ENCODE measurements around the gene SSBP2.

The SSBP2 gene

GRCh38 chr5:81751009-81751835 lies at the start of gene SSBP2:
TSS of gene SSBP2 (minus strand) at chr5:81751097. CDS start at chr5:81751042, 55 bp downstream.
- peak; percentile 100 for DNase-seq

GRCh38 chr5:81795666-81796065 lies 44.8 kb upstream of the SSBP2 start:
- DNase-seq = no peak

GRCh38 chr5:81794226-81794625 lies 43.3 kb upstream of the SSBP2 start:
- no peak for DNase-seq

- DNase-seq = no peak
Observed at GRCh38 chr5:81790336-81790735, 39.4 kb upstream of the SSBP2 start.

GRCh38 chr5:81789033-81789432 lies 38.1 kb upstream of the SSBP2 start:
- DNase-seq = no peak

GRCh38 chr5:81788329-81788728 lies 37.4 kb upstream of the SSBP2 start:
- DNase-seq = no peak

- no peak for DNase-seq
Observed at GRCh38 chr5:81787474-81788242, 36.8 kb upstream of the SSBP2 start.

- DNase-seq = no peak
Observed at GRCh38 chr5:81786991-81787390, 36.1 kb upstream of the SSBP2 start.

GRCh38 chr5:81786496-81786895 lies 35.6 kb upstream of the SSBP2 start:
- no peak for DNase-seq

GRCh38 chr5:81785322-81785721 lies 34.4 kb upstream of the SSBP2 start:
- DNase-seq = no peak

GRCh38 chr5:81783401-81783800 lies 32.5 kb upstream of the SSBP2 start:
- no peak for DNase-seq

GRCh38 chr5:81782811-81783210 lies 31.9 kb upstream of the SSBP2 start:
- no peak for DNase-seq

GRCh38 chr5:81779916-81780266 lies 29.0 kb upstream of the SSBP2 start:
- no peak for DNase-seq

GRCh38 chr5:81779125-81779915 lies 28.4 kb upstream of the SSBP2 start:
- DNase-seq = peak; percentile 76

GRCh38 chr5:81778642-81779041 lies 27.7 kb upstream of the SSBP2 start:
- no peak for DNase-seq

- DNase-seq = no peak
Observed at GRCh38 chr5:81776258-81776657, 25.4 kb upstream of the SSBP2 start.

GRCh38 chr5:81774374-81774773 lies 23.5 kb upstream of the SSBP2 start:
- DNase-seq = no peak

- DNase-seq = no peak
Observed at GRCh38 chr5:81773574-81773973, 22.7 kb upstream of the SSBP2 start.

GRCh38 chr5:81773161-81773560 lies 22.3 kb upstream of the SSBP2 start:
- no peak for DNase-seq

- DNase-seq = no peak
Observed at GRCh38 chr5:81772488-81772887, 21.6 kb upstream of the SSBP2 start.

GRCh38 chr5:81768935-81769452 lies 18.1 kb upstream of the SSBP2 start:
- no peak for DNase-seq

GRCh38 chr5:81767938-81768337 lies 17.0 kb upstream of the SSBP2 start:
- no peak for DNase-seq

GRCh38 chr5:81767097-81767496 lies 16.2 kb upstream of the SSBP2 start:
- no peak for DNase-seq

All from activated effector memory CD4-positive, alpha-beta T cell treated with anti-CD3 and anti-CD28 coated beads, Interleukin-2, amount 50 U/mL, for 16 hours (primary cell).